ENCODE measurements around the gene SH3BP1. TPM values are rescaled to one million over a fixed set of nuclear protein-coding genes. Genes with fewer than 3 reads are reported as not detected.
"Not testable (repeated sequence)": the region's sequence is repeated elsewhere in the genome, so short reads cannot be mapped to it uniquely, and the experiment has no call there.

The SH3BP1 gene
- polyA plus RNA-seq (ENCODE audit: insufficient read length), result 27.1 TPM
- long read RNA-seq, donor 1, partial matches to known transcripts, result 0 of 3 reads
- long read RNA-seq, donor 1, other reads (novel, unspliced or antisense), result 0 of 3 reads
- long read RNA-seq, donor 2, partial matches to known transcripts, result 0 of 2 reads
- long read RNA-seq, donor 2, other reads (novel, unspliced or antisense), result 0 of 2 reads
- long read RNA-seq, donor 3, partial matches to known transcripts, result 0 of 2 reads
- long read RNA-seq, donor 3, other reads (novel, unspliced or antisense), result 0 of 2 reads
- long read RNA-seq, donor 4, result 0 reads
- long read RNA-seq, donor 5, partial matches to known transcripts, result 0 of 5 reads
- long read RNA-seq, donor 5, other reads (novel, unspliced or antisense), result 0 of 5 reads
- long read RNA-seq, donor 6, result 0 reads
- long read RNA-seq, donor 7, partial matches to known transcripts, result 0 of 2 reads
- long read RNA-seq, donor 7, other reads (novel, unspliced or antisense), result 0 of 2 reads
- long read RNA-seq, donor 8, result 0 reads

- peak; percentile 73 for DNase-seq
Observed at GRCh38 chr22:37639070-37639760, at the start of gene SH3BP1. Gene SH3BP1, plus strand, starts transcription at chr22:37639669. Its CDS starts 119 bp downstream, at chr22:37639788.

GRCh38 chr22:37591081-37591480, 48.4 kb upstream of the SH3BP1 start:
- DNase-seq, result not testable (repeated sequence)

- no peak for DNase-seq
Observed at GRCh38 chr22:37591823-37592404, 47.6 kb upstream of the SH3BP1 start.

GRCh38 chr22:37594237-37594636, 45.2 kb upstream of the SH3BP1 start:
- DNase-seq, result no peak

GRCh38 chr22:37599153-37599552, 40.3 kb upstream of the SH3BP1 start:
- no peak for DNase-seq

- no peak for DNase-seq
Observed at GRCh38 chr22:37601203-37601539, 38.3 kb upstream of the SH3BP1 start.

- peak; percentile 80 for DNase-seq
Observed at GRCh38 chr22:37601540-37602442, 37.7 kb upstream of the SH3BP1 start.

- DNase-seq, result not testable (repeated sequence)
Observed at GRCh38 chr22:37602546-37603277, 36.8 kb upstream of the SH3BP1 start.

- no peak for DNase-seq
Observed at GRCh38 chr22:37604074-37604473, 35.4 kb upstream of the SH3BP1 start.

- DNase-seq, result no peak
Observed at GRCh38 chr22:37604875-37605274, 34.6 kb upstream of the SH3BP1 start.

GRCh38 chr22:37607010-37607934, 32.2 kb upstream of the SH3BP1 start:
- DNase-seq, result peak; percentile 88

- DNase-seq, result no peak
Observed at GRCh38 chr22:37607935-37608476, 31.5 kb upstream of the SH3BP1 start.

- DNase-seq, result peak; percentile 95
Observed at GRCh38 chr22:37608477-37609239, 30.8 kb upstream of the SH3BP1 start, which contains the start of gene GGA1. Gene GGA1, plus strand, starts transcription at chr22:37608834. Its CDS starts 27 bp downstream, at chr22:37608861.

- DNase-seq, result no peak
Observed at GRCh38 chr22:37609240-37610152, 30.0 kb upstream of the SH3BP1 start.

- DNase-seq, result not testable (repeated sequence)
Observed at GRCh38 chr22:37610153-37610475, 29.4 kb upstream of the SH3BP1 start.

- no peak for DNase-seq
Observed at GRCh38 chr22:37610480-37611129, 28.9 kb upstream of the SH3BP1 start.

- no peak for DNase-seq
Observed at GRCh38 chr22:37611207-37611606, 28.3 kb upstream of the SH3BP1 start.
